Left lung (tissue), 10 donors: Measurements from ENCODE around the gene PRR7. TPM values are rescaled to one million over a fixed set of nuclear protein-coding genes. Genes with fewer than 3 reads are reported as not detected.

ENCODE experiments used
- ATAC-seq: fragments of 200-7000 bp; cut with Tn5 transposase; one replicate; pipeline ENCODE4 v1.9.1; 2020; ENCODE audit warnings: moderate library complexity
- DNase-seq, 4 donors: peaks; one replicate each; pipeline ENCODE4 v3.0.0-alpha.2; 2013 to 2020
- H3K27ac ChIP-seq, 2 donors: fragments of 200-600 bp; sonication (generic) in 1 of 2; one replicate each; pipeline versions ENCODE4 v1.5.0 to v1.8.0; 2020 to 2021
- H3K27me3 ChIP-seq, 2 donors: fragments of 200-600 bp; sonication (generic) in 1 of 2; one replicate each; pipeline versions ENCODE4 v1.5.0 to v1.8.0; 2020 to 2021
- H3K36me3 ChIP-seq, 2 donors: fragments of 200-600 bp; sonication (generic) in 1 of 2; one replicate each; pipeline versions ENCODE4 v1.5.0 to v1.8.0; 2020 to 2021
- H3K4me1 ChIP-seq, 2 donors: fragments of 200-600 bp; one replicate each; pipeline ENCODE4 v1.8.0; 2021
- H3K4me3 ChIP-seq, 2 donors: fragments of 200-600 bp; sonication (generic) in 1 of 2; one replicate each; pipeline versions ENCODE4 v1.5.0 to v1.8.0; 2020 to 2021; ENCODE audit warnings: mild to moderate bottlenecking in 1 of 2
- H3K9me3 ChIP-seq, 2 donors: fragments of 200-600 bp; sonication (generic) in 1 of 2; one replicate each; pipeline versions ENCODE4 v1.5.0 to v1.8.0; 2020 to 2021
- CTCF ChIP-seq, 2 donors: fragments of 200-600 bp; sonication (generic) in 1 of 2; IDR thresholded peaks; one replicate each; pipeline versions ENCODE4 v1.5.0 to v1.8.0; 2021; ENCODE audit warnings: antibody characterized with exemption in 2 of 2
- intact Hi-C, 2 donors: fragments of 100-400 bp; cut with DNase I; formaldehyde crosslinking; loops; one replicate each; pipeline versions ENCODE4 v1.11.2 to v1.14.2; 2022
- polyA plus RNA-seq, 6 donors: library from polyadenylated mRNA; unstranded; fragments of 120-200 nt; gene quantifications; one replicate each; pipeline ENCODE4 v1.2.1, GENCODE V29; 2013; ENCODE audit not compliant: insufficient read length in 6 of 6
- total RNA-seq, 2 donors: library from RNA; stranded (reverse); fragmentation: NEBNext Ultra II Directional; extraction: Animal tissue kit (Norgen Biotek cat#: 25700); gene quantifications; one replicate each; pipeline ENCODE4 v1.2.1, GENCODE V29; 2021
- donor health status: DM: no; HTN: yes; CAD: no.
- donor health status: DM: no; HTN: no; CAD: no.

PRR7 gene
- total and polyA plus RNA-seq, 8 donors = 0.30 to 4.1 (median 1.0) TPM

- Histone ChIP-seq H3K4me3 (peak overlapping the region; percentile 73 to 80), H3K36me3 (peaks cover 0 to 12% of the 10 kb centered on the region in 2 donors), H3K27me3 (peaks cover 0 to 10% of the 10 kb centered on the region in 2 donors), H3K27ac (peak overlapping the region; percentile 42 to 92), H3K9me3 (no peaks in the 10 kb centered on the region), H3K4me1 (peaks cover 35 to 69% of the 10 kb centered on the region in 2 donors)
- ATAC-seq (peak; percentile 6), DNase-seq (peak in 2 of 4 donors; percentile 62 to 91)
- TF ChIP-seq CTCF (IDR thresholded peaks at IDR 0.05) = no peak
- intact Hi-C loops = no loop called here
Measured at GRCh38 chr5:177498013-177498787, 51.6 kb downstream of the PRR7 start.

GRCh38 chr5:177499842-177500241, 53.2 kb downstream of the PRR7 start:
- no peaks in the 10 kb centered on the region for H3K9me3 ChIP-seq
- DNase-seq = no peak
- peaks cover 23 to 56% of the 10 kb centered on the region in 2 donors for H3K4me1 ChIP-seq
- H3K27me3 ChIP-seq = peaks cover 0 to 10% of the 10 kb centered on the region in 2 donors
- H3K36me3 ChIP-seq = peaks cover 0 to 28% of the 10 kb centered on the region in 2 donors
- no peak for ATAC-seq
- TF ChIP-seq CTCF (IDR thresholded peaks at IDR 0.05) = no peak
- intact Hi-C loops = loop anchor here in 1 of 2 donors (5.0 kb wide), 1 partner anchor 108 kb away; no protein-coding TSS in a partner anchor
- no peak overlapping the region for H3K4me3 ChIP-seq
- H3K27ac ChIP-seq = no peak overlapping the region

GRCh38 chr5:177500685-177501522, 54.3 kb downstream of the PRR7 start:
- peak; percentile 36 for ATAC-seq
- DNase-seq = peak; percentile 83 to 98 (median 90)

GRCh38 chr5:177501874-177502678, 55.5 kb downstream of the PRR7 start:
- H3K4me3 ChIP-seq = no peak overlapping the region
- H3K27me3 ChIP-seq = peaks cover 0 to 10% of the 10 kb centered on the region in 2 donors
- intact Hi-C loops = loop anchor here in 1 of 2 donors (5.0 kb wide), 1 partner anchor 110 kb away; no protein-coding TSS in a partner anchor
- H3K4me1 ChIP-seq = peaks cover 5 to 50% of the 10 kb centered on the region in 2 donors
- no peak for TF ChIP-seq CTCF (IDR thresholded peaks at IDR 0.05)
- peaks cover 0 to 50% of the 10 kb centered on the region in 2 donors for H3K36me3 ChIP-seq
- peak overlapping the region in 1 of 2 donors; percentile 18 for H3K27ac ChIP-seq
- no peak for DNase-seq
- ATAC-seq = no peak
- H3K9me3 ChIP-seq = no peaks in the 10 kb centered on the region

More at GRCh38 chr5:177500685-177501522, 54.3 kb downstream of the PRR7 start:
- Histone ChIP-seq H3K4me3 (no peak overlapping the region), H3K27me3 (peaks cover 0 to 10% of the 10 kb centered on the region in 2 donors), H3K36me3 (peaks cover 0 to 38% of the 10 kb centered on the region in 2 donors), H3K27ac (no peak overlapping the region), H3K4me1 (peaks cover 13 to 47% of the 10 kb centered on the region in 2 donors), H3K9me3 (no peaks in the 10 kb centered on the region)
- peak; percentile 93 to 99 for TF ChIP-seq CTCF (IDR thresholded peaks at IDR 0.05)
- intact Hi-C loops = loop anchor here in 1 of 2 donors (5.0 kb wide), 1 partner anchor 109 kb away; no protein-coding TSS in a partner anchor
